GM21528 (cell line): ENCODE data around the gene MPPED1.

ENCODE experiments used
- ATAC-seq: cut with Tn5 transposase; IDR thresholded peaks from one replicate; pipeline ENCODE4 v1.9.1; 2021; ENCODE audit warnings: mild to moderate bottlenecking, moderate library complexity; ENCODE audit not compliant: unreplicated experiment, low FRiP score

Gene MPPED1

GRCh38 chr22:43428005-43428485, 16.2 kb downstream of the MPPED1 start:
- ATAC-seq = no peak

GRCh38 chr22:43428521-43428920, 16.7 kb downstream of the MPPED1 start:
- ATAC-seq = no peak

GRCh38 chr22:43429426-43429825, 17.6 kb downstream of the MPPED1 start:
- ATAC-seq = no peak

- ATAC-seq = no peak
Measured at GRCh38 chr22:43431808-43432554, 20.2 kb downstream of the MPPED1 start.

GRCh38 chr22:43432883-43433415, 21.1 kb downstream of the MPPED1 start:
- ATAC-seq = no peak

- no peak for ATAC-seq
Measured at GRCh38 chr22:43433451-43434274, 21.8 kb downstream of the MPPED1 start.

- no peak for ATAC-seq
Measured at GRCh38 chr22:43434275-43434927, 22.6 kb downstream of the MPPED1 start.

GRCh38 chr22:43434928-43435311, 23.1 kb downstream of the MPPED1 start:
- ATAC-seq = no peak

- no peak for ATAC-seq
Measured at GRCh38 chr22:43435851-43436811, 24.3 kb downstream of the MPPED1 start.

- ATAC-seq = no peak
Measured at GRCh38 chr22:43436868-43437267, 25.1 kb downstream of the MPPED1 start.

GRCh38 chr22:43437871-43438475, 26.2 kb downstream of the MPPED1 start:
- ATAC-seq = no peak

- no peak for ATAC-seq
Measured at GRCh38 chr22:43438666-43439347, 27.0 kb downstream of the MPPED1 start.

GRCh38 chr22:43439368-43440103, 27.7 kb downstream of the MPPED1 start:
- ATAC-seq = no peak

GRCh38 chr22:43440104-43440387, 28.2 kb downstream of the MPPED1 start:
- no peak for ATAC-seq

GRCh38 chr22:43440556-43440955, 28.7 kb downstream of the MPPED1 start:
- no peak for ATAC-seq

GRCh38 chr22:43441216-43441615, 29.4 kb downstream of the MPPED1 start:
- ATAC-seq = no peak

- ATAC-seq = no peak
Measured at GRCh38 chr22:43441751-43442150, 29.9 kb downstream of the MPPED1 start.

- ATAC-seq = no peak
Measured at GRCh38 chr22:43442386-43443151, 30.8 kb downstream of the MPPED1 start.
